NCI-H2227 treated with DMSO at 0.1 percent for 48 hours (cell line): ENCODE results near the gene CSF3.

ENCODE experiments used
- DNase-seq: peaks from one replicate; lab custom pipeline; 2025; lab: John Stamatoyannopoulos, UW

The CSF3 gene

DNA sequence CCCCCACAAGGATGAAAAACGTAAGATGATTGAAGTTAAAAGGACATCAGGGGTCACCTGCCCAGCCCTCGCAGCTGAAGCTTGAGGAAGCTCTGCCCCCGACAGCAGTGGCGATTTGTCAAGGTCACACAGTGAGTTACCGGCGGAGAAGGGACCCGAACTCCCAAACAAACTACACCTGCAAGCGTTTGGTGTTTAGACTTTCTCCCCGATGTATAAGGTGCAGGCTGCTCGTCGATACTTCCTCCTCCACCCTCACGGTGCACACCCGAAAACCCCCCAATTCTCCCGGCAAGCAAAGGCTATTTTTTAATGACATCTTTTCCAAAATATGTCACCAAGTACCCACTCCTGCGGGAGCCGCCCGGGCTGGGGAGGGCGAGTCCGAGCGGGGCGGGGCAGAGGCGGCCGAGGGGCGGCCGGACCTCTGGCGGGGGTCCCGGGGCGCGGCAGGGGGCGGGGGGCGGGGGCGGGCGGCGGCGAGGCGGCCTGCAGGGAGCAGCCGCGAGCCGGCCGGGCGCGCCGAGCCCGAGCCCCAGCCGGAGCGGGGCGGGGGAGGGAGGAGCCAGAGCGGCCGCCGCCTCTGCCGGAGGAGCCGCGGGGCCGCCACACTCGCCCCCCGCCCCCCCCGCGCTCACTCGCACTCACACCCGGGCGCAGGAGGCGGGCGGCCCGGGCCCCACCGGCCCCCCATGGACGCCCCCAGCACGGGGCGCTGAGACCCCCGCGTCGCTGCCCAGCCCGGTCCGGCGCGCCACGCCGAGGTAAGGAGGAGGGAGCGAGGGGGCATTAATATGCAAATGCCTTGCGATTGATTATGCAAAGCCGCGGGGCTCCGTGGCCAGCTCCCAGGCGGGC, 47.3 kb downstream of the CSF3 start, which contains the start of gene THRA:
TSS of gene THRA (plus strand) at position 637 of the 858 bp plus-strand sequence. CDS start 11,524 bp downstream, outside the sequence.
- DNase-seq: no peak

GRCh38 chr17:40063187-40063771, 48.0 kb downstream of the CSF3 start:
- DNase-seq: no peak

GRCh38 chr17:40063901-40064531, 48.8 kb downstream of the CSF3 start:
- DNase-seq: no peak

DNA sequence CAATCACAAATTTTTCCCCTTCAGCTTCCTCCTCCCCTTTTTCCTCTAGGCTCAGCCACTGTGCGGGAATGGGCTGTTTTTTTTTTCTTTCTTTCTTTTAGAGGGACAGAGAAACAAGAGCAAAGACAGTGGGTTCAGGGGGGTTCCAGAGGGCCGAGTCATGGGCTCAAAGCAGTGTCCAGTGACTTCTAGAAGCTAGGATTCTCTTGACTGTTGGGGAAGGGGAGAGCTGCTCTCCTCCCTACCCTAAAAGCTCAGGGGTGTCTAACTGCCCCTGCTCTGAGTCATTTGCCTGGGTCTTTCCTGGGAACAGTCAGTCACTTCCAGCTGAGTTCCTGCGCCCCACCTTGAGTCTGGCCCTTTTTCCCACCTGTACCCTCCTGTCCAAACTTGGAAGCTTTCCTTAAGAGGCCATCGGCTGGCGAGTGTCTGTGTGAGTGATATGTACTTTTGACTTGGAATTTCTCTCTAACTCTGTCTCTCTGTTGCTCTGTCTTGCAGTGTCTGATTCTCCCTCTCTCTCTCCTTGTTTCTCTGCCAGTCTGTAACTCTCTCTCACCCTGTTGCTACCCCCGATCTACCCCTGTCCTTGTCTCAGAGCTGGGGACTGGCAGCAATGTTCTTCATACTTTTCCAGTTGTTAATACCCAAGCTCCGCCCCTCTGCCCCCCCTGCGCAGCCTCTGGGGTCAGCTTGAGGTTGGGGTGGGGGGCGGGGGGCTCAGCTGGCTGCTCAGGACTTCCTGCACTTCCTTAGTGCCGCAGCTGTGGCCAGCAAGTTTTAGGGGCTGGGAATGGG, 49.9 kb downstream of the CSF3 start:
- DNase-seq: peak; percentile 23

GRCh38 chr17:40065769-40066510, 50.7 kb downstream of the CSF3 start:
- no peak for DNase-seq
